GM12875 (cell line): Measurements from ENCODE around the gene CUEDC2.
A peak's percentile ranks its signal among the peaks of the same experiment; 100 is the strongest.

Experiments used
- H3K4me3 ChIP-seq: one replicate; pipeline ENCODE4 v1.5.1; 2011; ENCODE audit warnings: low read depth, low read length, control low read depth
- CTCF ChIP-seq: IDR thresholded peaks from 2 replicates; pipeline ENCODE4 v1.5.1; 2011; ENCODE audit warnings: low read depth, mild to moderate bottlenecking, control low read depth, inconsistent platforms, low read length, moderate library complexity, borderline replicate concordance; ENCODE audit not compliant: insufficient read depth

Gene CUEDC2

GRCh38 chr10:102423372-102423968 lies 8.9 kb downstream of the CUEDC2 start:
- no peak for TF ChIP-seq CTCF
- H3K4me3 ChIP-seq = no peak overlapping the region

- peak overlapping the region; percentile 98 for H3K4me3 ChIP-seq
- TF ChIP-seq CTCF = peak; percentile 85
These were observed 9.7 kb downstream of the CUEDC2 start for GRCh38 chr10:102422545-102423129.

GRCh38 chr10:102421757-102422512 lies 10.4 kb downstream of the CUEDC2 start:
- TF ChIP-seq CTCF = no peak
- H3K4me3 ChIP-seq = peak overlapping the region; percentile 98

- no peak for TF ChIP-seq CTCF
- peak overlapping the region; percentile 98 for H3K4me3 ChIP-seq
These were observed 10.9 kb downstream of the CUEDC2 start for GRCh38 chr10:102421507-102421756.

GRCh38 chr10:102420714-102421506 lies 11.5 kb downstream of the CUEDC2 start, which contains the start of gene FBXL15:
FBXL15 (plus strand) TSS chr10:102420836; CDS start chr10:102421130, 294 bp downstream.
- peak within 1 kb of the TSS; percentile 98 for H3K4me3 ChIP-seq
- no peak for TF ChIP-seq CTCF

- H3K4me3 ChIP-seq = peak overlapping the region; percentile 98
- no peak for TF ChIP-seq CTCF
These were observed 12.1 kb downstream of the CUEDC2 start for GRCh38 chr10:102420181-102420713.
